Endothelial cell of umbilical vein (primary cell): ENCODE data around the gene PNCK. TPM values are rescaled to one million over a fixed set of nuclear protein-coding genes. Genes with fewer than 3 reads are reported as not detected.

Source experiments
- BruUV-seq: library from RNA; stranded (reverse); fragments of 400-500 nt; replicated peaks from 2 replicates; lab custom pipeline; 2021; lab: Mats Ljungman, UMichigan
- CTCF ChIA-PET: fragments of 300-600, 350-600 bp; sonication (Branson Sonifier 250); formaldehyde crosslinking; loops from one replicate; lab custom pipeline; 2021; ENCODE audit warnings: antibody characterized with exemption, inconsistent platforms; lab: Charles Lee
- POLR2A ChIA-PET: fragments of 300-600, 350-600 bp; sonication (Branson Sonifier 250); formaldehyde crosslinking; loops from one replicate; lab custom pipeline; 2021; ENCODE audit warnings: antibody characterized with exemption, inconsistent platforms; lab: Charles Lee
- DNase-seq: peaks from one replicate; pipeline ENCODE4 v3.0.0-alpha.2; 2011; ENCODE audit warnings: low read depth, low spot score
- FAIRE-seq: peaks from 2 replicates; lab custom pipeline; 2011; peaks lifted over from hg19 to GRCh38; lab: Jason Lieb, UNC
- H2AFZ ChIP-seq: 2 replicates; pipeline ENCODE4 v1.6.0; 2012; ENCODE audit warnings: low read depth, low read length, control low read depth, inconsistent platforms
- H3K27ac ChIP-seq: 2 replicates; pipeline ENCODE4 v1.5.1; 2011; ENCODE audit warnings: low read depth, mild to moderate bottlenecking, control low read depth, low read length, moderate library complexity; ENCODE audit not compliant: insufficient read depth
- H3K27me3 ChIP-seq, 2 experiments: 2 replicates each; pipeline versions ENCODE4 v1.6.0 to v1.6.1; 2011; ENCODE audit warnings: low read length in 2 of 2, mixed read lengths in 1 of 2; ENCODE audit not compliant: control insufficient read depth in 2 of 2, insufficient read depth in 2 of 2
- H3K36me3 ChIP-seq, 2 experiments: 2 replicates in 1 of 2; 3 replicates in 1 of 2; pipeline ENCODE4 v1.5.1; 2011; ENCODE audit warnings: low read length in 2 of 2, mild to moderate bottlenecking in 1 of 2, moderate library complexity in 1 of 2; ENCODE audit not compliant: control insufficient read depth in 2 of 2, insufficient read depth in 2 of 2; ENCODE audit errors: extremely low read depth in 1 of 2
- H3K4me1 ChIP-seq: 3 replicates; pipeline ENCODE4 v1.5.1; 2011; ENCODE audit warnings: mild to moderate bottlenecking, low read length; ENCODE audit not compliant: control insufficient read depth, insufficient read depth; ENCODE audit errors: extremely low read depth
- H3K4me2 ChIP-seq: 2 replicates; pipeline ENCODE4 v1.6.1; 2011; ENCODE audit warnings: low read length, control low read depth, mixed read lengths; ENCODE audit not compliant: insufficient read depth
- H3K4me3 ChIP-seq, 3 experiments: fragments of 200-600 bp in 1 of 3; sonication (generic), shearing (Covaris generic) in 1 of 3; replicated peaks in 1 of 3; 2 replicates each; pipeline ENCODE4 v1.5.1; 2011 to 2016; ENCODE audit warnings: control low read depth in 3 of 3, low read length in 3 of 3, mild to moderate bottlenecking in 2 of 3, inconsistent platforms in 1 of 3, low read depth in 1 of 3, moderate library complexity in 1 of 3; ENCODE audit not compliant: insufficient read depth in 1 of 3
- H3K79me2 ChIP-seq: 2 replicates; pipeline ENCODE4 v1.6.0; 2012; ENCODE audit warnings: low read length, inconsistent platforms; ENCODE audit not compliant: control insufficient read depth, insufficient read depth
- H3K9ac ChIP-seq: replicated peaks from 2 replicates; pipeline ENCODE3; 2011; ENCODE audit warnings: low read length, control low read depth; ENCODE audit not compliant: insufficient read depth; ENCODE audit errors: extremely low read depth
- H3K9me1 ChIP-seq: replicated peaks from 3 replicates; pipeline ENCODE4 v1.6.0; 2011; ENCODE audit warnings: mild to moderate bottlenecking, low read length; ENCODE audit not compliant: control insufficient read depth, insufficient read depth; ENCODE audit errors: extremely low read depth
- H3K9me3 ChIP-seq: replicated peaks from 2 replicates; pipeline ENCODE4 v1.5.1; 2012; ENCODE audit warnings: low read length, inconsistent platforms; ENCODE audit not compliant: control insufficient read depth, insufficient read depth
- H4K20me1 ChIP-seq: replicated peaks from 2 replicates; pipeline ENCODE3; 2011; ENCODE audit warnings: mild to moderate bottlenecking, low read length; ENCODE audit not compliant: control insufficient read depth, insufficient read depth; ENCODE audit errors: extremely low read depth
- EZH2 ChIP-seq: IDR thresholded peaks from 2 replicates; pipeline ENCODE4 v1.6.1; 2012; ENCODE audit warnings: borderline replicate concordance, low read depth, mild to moderate bottlenecking, moderate library complexity, low read length, inconsistent platforms; ENCODE audit not compliant: severe bottlenecking
- FOS ChIP-seq: IDR thresholded peaks from 2 replicates; pipeline ENCODE4 v1.6.1; 2011; ENCODE audit warnings: mild to moderate bottlenecking, low read length, moderate library complexity, borderline replicate concordance; ENCODE audit not compliant: insufficient read depth
- GATA2 ChIP-seq: IDR thresholded peaks from 2 replicates; pipeline ENCODE4 v1.7.0; 2011; ENCODE audit warnings: low read depth, mild to moderate bottlenecking, moderate library complexity, mixed read lengths, low read length; ENCODE audit not compliant: insufficient read length, insufficient read depth
- JUN ChIP-seq: IDR thresholded peaks from 2 replicates; pipeline ENCODE4 v1.6.1; 2011; ENCODE audit warnings: borderline replicate concordance, low read depth; ENCODE audit not compliant: insufficient read length, insufficient read depth
- MYC ChIP-seq: IDR thresholded peaks from one replicate; pipeline ENCODE4 v1.6.1; 2011; ENCODE audit warnings: mild to moderate bottlenecking, low read depth, low read length
- POLR2A ChIP-seq: IDR thresholded peaks from 2 replicates; pipeline ENCODE4 v1.6.1; 2012; ENCODE audit warnings: low read depth, mild to moderate bottlenecking, control low read depth, low read length
- POLR2AphosphoS5 ChIP-seq: IDR thresholded peaks from 2 replicates; pipeline ENCODE4 v1.6.1; 2012; ENCODE audit warnings: low read depth, mild to moderate bottlenecking, control low read depth, low read length, moderate library complexity; ENCODE audit not compliant: insufficient read depth
- dilution Hi-C: fragments of 300-500 bp; cut with MboI; formaldehyde crosslinking; loops from one replicate; pipeline ENCODE4 v1.15.0; 2019; ENCODE audit warnings: low sequenced_read_pairs; ENCODE audit not compliant: extremely low pct_ligation_motif_present
- intact Hi-C: fragments of 100-400 bp; cut with micrococcal nuclease; formaldehyde crosslinking; loops from one replicate; pipeline ENCODE4 v1.10.0; 2022
- polyA plus RNA-seq, 4 experiments: library from polyadenylated mRNA; depleted of rRNA in 3 of 4; stranded (reverse) in 3 of 4; unstranded in 1 of 4; fragments of >200 nt; gene quantifications; 2 replicates each; pipeline versions ENCODE4 v1.2.1 to v1.2.3, GENCODE V29; 2011 to 2012; ENCODE audit warnings: missing spikeins in 1 of 4
- total RNA-seq: library from RNA; stranded (reverse); gene quantifications from 2 replicates; pipeline ENCODE4 v1.2.3, GENCODE V29; 2021
- TF ChIP-seq, protein P1 (sequence below), 2 donors: IDR thresholded peaks; 1 replicate in 1 of 2; 2 replicates in 1 of 2; pipeline ENCODE4 v1.5.1; 2011; ENCODE audit warnings: low read length in 2 of 2, mild to moderate bottlenecking in 2 of 2, moderate library complexity in 2 of 2, control low read depth in 1 of 2, inconsistent platforms in 1 of 2, low read depth in 1 of 2; ENCODE audit not compliant: insufficient read depth in 1 of 2; ENCODE audit errors: extremely low read depth in 1 of 2
- TF ChIP-seq, protein P2 (sequence below): IDR thresholded peaks from 2 replicates; pipeline ENCODE4 v1.6.1; 2011; ENCODE audit not compliant: insufficient read depth, insufficient read length

Gene PNCK
- total and polyA plus RNA-seq, 2 donors (not counting 3 experiments of a cell fraction or from before 2014, with no cell fraction given), result 0.12 TPM; not detected in 1

DNA sequence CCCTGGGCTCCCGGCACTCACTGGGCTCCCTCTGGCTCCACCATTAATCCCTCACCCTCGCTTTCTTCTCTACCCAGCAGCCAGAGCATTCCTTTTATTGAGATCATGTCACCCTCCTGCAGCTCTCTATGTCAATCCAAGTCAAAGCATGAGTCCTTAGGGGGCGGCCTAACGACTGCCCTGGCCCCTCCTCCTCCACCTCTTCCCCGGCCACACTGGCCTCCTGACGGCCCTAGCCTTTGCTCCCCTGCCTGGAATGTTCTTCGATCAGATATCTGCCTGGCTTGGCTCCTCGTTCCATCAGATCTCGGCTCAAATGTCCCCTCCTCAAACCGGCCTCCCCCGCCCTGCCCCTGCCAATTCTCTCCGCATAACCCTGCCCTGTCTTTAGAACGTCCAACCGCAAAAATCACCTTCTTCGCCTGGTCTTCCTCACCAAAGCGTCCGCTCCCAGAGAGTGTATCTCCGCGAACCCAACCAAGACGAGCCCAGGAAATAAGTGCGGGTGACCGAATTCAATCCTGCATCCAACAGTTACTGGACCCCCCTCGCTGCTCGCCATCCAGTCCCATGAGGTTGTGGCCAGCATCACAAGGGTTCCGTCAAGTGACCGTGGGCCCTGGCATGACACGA, 722 bp upstream of the PNCK start:
- H3K4me2 ChIP-seq, result no peak overlapping the region
- no peaks in the 10 kb centered on the region for H3K4me1 ChIP-seq
- no peak overlapping the region for H3K4me3 ChIP-seq
- no TSS peak for BruUV-seq
- no peaks in the 10 kb centered on the region for H3K9me1 ChIP-seq
- peaks cover 5 to 12% of the 10 kb centered on the region in 2 experiments for H3K27me3 ChIP-seq
- ChIA-PET POLR2A (no interaction called here), CTCF (no interaction called here)
- H3K9ac ChIP-seq, result no peak overlapping the region
- no peak for DNase-seq
- H3K36me3 ChIP-seq, result no peaks in the 10 kb centered on the region
- H4K20me1 ChIP-seq, result no peaks in the 10 kb centered on the region
- H3K9me3 ChIP-seq, result no peaks in the 10 kb centered on the region
- no peak for FAIRE-seq
- dilution Hi-C loops (no loop called here), intact Hi-C loops (no loop called here)
- no peaks in the 10 kb centered on the region for H3K79me2 ChIP-seq
- no peak overlapping the region for H2AFZ ChIP-seq
- H3K27ac ChIP-seq, result no peak overlapping the region
- TF ChIP-seq POLR2AphosphoS5 (no peak), FOS (no peak), POLR2A (no peak), EZH2 (no peak), JUN (no peak), GATA2 (no peak), MYC (no peak)
- TF ChIP-seq, protein P1, sequence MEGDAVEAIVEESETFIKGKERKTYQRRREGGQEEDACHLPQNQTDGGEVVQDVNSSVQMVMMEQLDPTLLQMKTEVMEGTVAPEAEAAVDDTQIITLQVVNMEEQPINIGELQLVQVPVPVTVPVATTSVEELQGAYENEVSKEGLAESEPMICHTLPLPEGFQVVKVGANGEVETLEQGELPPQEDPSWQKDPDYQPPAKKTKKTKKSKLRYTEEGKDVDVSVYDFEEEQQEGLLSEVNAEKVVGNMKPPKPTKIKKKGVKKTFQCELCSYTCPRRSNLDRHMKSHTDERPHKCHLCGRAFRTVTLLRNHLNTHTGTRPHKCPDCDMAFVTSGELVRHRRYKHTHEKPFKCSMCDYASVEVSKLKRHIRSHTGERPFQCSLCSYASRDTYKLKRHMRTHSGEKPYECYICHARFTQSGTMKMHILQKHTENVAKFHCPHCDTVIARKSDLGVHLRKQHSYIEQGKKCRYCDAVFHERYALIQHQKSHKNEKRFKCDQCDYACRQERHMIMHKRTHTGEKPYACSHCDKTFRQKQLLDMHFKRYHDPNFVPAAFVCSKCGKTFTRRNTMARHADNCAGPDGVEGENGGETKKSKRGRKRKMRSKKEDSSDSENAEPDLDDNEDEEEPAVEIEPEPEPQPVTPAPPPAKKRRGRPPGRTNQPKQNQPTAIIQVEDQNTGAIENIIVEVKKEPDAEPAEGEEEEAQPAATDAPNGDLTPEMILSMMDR (IDR thresholded peaks at IDR 0.05; ENCODE audit: extremely low read depth in 1 of 2, insufficient read depth in 1 of 2, low read depth in 1 of 2, low read length in 2 of 2), result no peak
- TF ChIP-seq, protein P2, sequence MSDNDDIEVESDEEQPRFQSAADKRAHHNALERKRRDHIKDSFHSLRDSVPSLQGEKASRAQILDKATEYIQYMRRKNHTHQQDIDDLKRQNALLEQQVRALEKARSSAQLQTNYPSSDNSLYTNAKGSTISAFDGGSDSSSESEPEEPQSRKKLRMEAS, result no peak
